ENCODE data around the gene TDO2.

The TDO2 gene

GRCh38 chr4:155903453-155903852 is at the start of gene TDO2:
TSS of gene TDO2 (plus strand) at chr4:155903696. CDS start at chr4:155903759, 63 bp downstream.
- TF ChIP-seq GATA2 (IDR thresholded peaks at IDR 0.05; ENCODE audit: low read depth, low read length) (no peak), GATA3 (IDR thresholded peaks at IDR 0.05; ENCODE audit: low read depth, low read length) (no peak)

DNA sequence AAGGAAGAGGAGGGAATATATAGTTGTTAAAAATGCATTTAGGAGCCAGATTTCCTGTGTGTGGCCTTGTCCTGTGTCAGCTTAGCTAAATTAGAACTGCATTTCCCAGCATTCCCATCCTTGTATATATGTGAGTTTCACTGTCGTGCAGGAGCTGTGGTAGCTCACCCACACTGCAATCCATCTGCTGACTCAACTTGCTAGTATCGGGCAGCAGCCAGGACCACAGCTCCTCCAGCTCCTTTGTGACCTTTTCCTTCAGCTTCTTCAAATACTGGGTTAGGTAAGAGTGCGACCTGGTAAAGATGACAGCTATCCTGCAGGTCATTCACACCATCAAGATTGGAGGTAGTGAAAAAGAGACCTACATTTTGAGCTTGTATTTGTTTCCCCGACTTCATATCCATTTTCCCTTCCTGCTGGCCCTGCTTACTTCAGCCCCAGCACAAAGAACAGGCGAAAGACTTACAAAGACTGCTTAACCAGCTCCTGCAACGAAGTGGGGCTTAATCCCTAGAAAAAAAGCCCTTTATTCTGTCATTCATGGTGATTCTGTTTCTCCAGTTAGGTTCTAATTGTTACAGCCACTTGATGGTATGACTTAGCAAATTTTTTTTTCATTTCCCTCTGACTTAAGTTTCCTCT is 48.8 kb upstream of the TDO2 start:
- no peak for TF ChIP-seq GATA3 (IDR thresholded peaks at IDR 0.05; ENCODE audit: low read depth, low read length)
- no peak for TF ChIP-seq GATA2 (IDR thresholded peaks at IDR 0.05; ENCODE audit: low read depth, low read length)

GRCh38 chr4:155855897-155856296 is 47.6 kb upstream of the TDO2 start:
- no peak for TF ChIP-seq GATA2 (IDR thresholded peaks at IDR 0.05; ENCODE audit: low read depth, low read length)
- no peak for TF ChIP-seq GATA3 (IDR thresholded peaks at IDR 0.05; ENCODE audit: low read depth, low read length)

GRCh38 chr4:155866177-155866576 is 37.3 kb upstream of the TDO2 start, which contains the start of gene ASIC5:
TSS of gene ASIC5 (minus strand) at chr4:155866277. CDS start at chr4:155866226, 51 bp downstream.
- TF ChIP-seq GATA3 (IDR thresholded peaks at IDR 0.05; ENCODE audit: low read depth, low read length), result no peak
- TF ChIP-seq GATA2 (IDR thresholded peaks at IDR 0.05; ENCODE audit: low read depth, low read length), result no peak

GRCh38 chr4:155875878-155876277 is 27.6 kb upstream of the TDO2 start:
- TF ChIP-seq GATA2 (IDR thresholded peaks at IDR 0.05; ENCODE audit: low read depth, low read length) (no peak), GATA3 (IDR thresholded peaks at IDR 0.05; ENCODE audit: low read depth, low read length) (no peak)

DNA sequence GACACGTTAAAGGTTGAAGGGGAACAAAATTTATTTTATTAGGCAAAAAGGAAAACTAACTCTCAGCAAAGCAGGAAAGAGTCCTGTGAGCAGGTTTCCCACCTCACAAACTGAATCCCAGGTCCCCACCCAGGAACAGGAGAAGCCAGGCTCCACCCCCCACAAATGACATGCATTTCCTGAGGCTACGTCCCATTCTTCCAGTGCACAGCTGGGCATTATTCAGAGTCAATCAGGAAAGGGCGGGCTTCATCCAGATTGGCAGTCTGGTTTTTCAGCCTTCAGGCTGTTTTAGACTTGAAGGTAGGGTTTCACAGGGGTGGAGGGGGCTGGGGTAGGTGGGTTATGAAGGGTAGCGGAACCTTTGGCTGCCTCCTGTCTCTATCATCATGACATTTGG is 25.5 kb upstream of the TDO2 start:
- TF ChIP-seq GATA2 (IDR thresholded peaks at IDR 0.05; ENCODE audit: low read depth, low read length), result no peak
- no peak for TF ChIP-seq GATA3 (IDR thresholded peaks at IDR 0.05; ENCODE audit: low read depth, low read length)

GRCh38 chr4:155878611-155879010 is 24.9 kb upstream of the TDO2 start:
- TF ChIP-seq GATA2 (IDR thresholded peaks at IDR 0.05; ENCODE audit: low read depth, low read length) (no peak), GATA3 (IDR thresholded peaks at IDR 0.05; ENCODE audit: low read depth, low read length) (no peak)

- TF ChIP-seq GATA2 (IDR thresholded peaks at IDR 0.05; ENCODE audit: low read depth, low read length), result no peak
- no peak for TF ChIP-seq GATA3 (IDR thresholded peaks at IDR 0.05; ENCODE audit: low read depth, low read length)
Measured at GRCh38 chr4:155879767-155880166, 23.7 kb upstream of the TDO2 start.

- no peak for TF ChIP-seq GATA3 (IDR thresholded peaks at IDR 0.05; ENCODE audit: low read depth, low read length)
- no peak for TF ChIP-seq GATA2 (IDR thresholded peaks at IDR 0.05; ENCODE audit: low read depth, low read length)
Measured at GRCh38 chr4:155881555-155881954, 21.9 kb upstream of the TDO2 start.

DNA sequence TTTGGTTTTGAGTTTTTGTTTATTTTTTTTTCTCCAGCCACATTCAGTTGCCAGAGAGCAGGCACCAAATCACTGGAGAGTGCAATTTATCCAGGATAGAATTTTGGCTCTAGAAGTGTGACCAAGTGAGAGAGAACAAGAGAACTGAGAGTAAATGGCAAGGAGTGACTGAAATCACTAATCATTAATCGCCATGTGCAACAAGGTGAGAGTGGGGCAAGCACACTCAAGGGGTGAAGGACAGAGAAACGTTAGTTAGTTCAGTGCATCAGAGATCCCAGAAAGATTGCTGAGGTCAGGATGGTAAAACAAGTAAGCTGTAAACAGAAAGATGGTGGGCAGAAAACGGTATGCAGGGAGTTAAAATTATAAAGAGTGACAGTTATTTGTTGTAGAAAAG is 19.6 kb upstream of the TDO2 start:
- TF ChIP-seq GATA2 (IDR thresholded peaks at IDR 0.05; ENCODE audit: low read depth, low read length) (no peak), GATA3 (IDR thresholded peaks at IDR 0.05; ENCODE audit: low read depth, low read length) (no peak)

DNA sequence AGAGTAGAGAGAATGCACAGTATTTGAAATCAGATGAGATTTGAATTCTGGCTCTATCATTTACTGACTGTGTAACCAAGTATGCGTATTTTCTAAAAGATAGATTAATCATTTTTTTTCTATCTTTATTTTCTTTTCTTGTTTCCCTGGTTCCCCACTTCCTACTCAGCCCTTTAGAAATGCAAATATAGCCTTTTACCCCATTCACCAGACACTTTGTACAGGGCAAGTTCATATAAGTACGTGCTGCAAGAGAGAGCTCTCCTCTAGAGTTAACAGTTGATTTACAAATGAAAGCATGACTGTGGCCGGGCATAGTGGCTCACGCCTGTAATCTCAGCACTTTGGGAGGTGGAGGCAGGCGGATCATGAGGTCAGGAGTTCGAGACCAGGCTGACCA is 17.8 kb upstream of the TDO2 start:
- TF ChIP-seq GATA3 (IDR thresholded peaks at IDR 0.05; ENCODE audit: low read depth, low read length), result no peak
- TF ChIP-seq GATA2 (IDR thresholded peaks at IDR 0.05; ENCODE audit: low read depth, low read length), result no peak

DNA sequence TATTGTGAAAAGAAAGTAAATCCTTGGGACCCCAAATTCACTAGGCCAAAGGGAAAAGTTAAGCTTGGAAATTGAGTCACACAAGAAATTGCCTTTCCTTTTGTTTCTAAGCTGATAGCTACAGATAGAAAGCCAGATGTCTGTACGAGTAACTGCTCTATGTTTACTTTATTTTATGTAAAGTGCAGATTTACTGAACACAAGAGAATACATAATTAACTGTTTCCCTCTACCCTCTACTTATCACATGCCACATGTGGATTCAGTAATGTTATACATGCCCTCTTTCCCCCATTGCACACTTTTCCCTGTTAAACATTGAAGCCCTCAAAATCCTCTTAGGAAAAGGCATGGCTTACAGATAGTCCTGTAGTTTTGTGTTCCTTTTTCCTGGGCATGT is 16.5 kb upstream of the TDO2 start:
- TF ChIP-seq GATA2 (IDR thresholded peaks at IDR 0.05; ENCODE audit: low read depth, low read length) (no peak), GATA3 (IDR thresholded peaks at IDR 0.05; ENCODE audit: low read depth, low read length) (no peak)

DNA sequence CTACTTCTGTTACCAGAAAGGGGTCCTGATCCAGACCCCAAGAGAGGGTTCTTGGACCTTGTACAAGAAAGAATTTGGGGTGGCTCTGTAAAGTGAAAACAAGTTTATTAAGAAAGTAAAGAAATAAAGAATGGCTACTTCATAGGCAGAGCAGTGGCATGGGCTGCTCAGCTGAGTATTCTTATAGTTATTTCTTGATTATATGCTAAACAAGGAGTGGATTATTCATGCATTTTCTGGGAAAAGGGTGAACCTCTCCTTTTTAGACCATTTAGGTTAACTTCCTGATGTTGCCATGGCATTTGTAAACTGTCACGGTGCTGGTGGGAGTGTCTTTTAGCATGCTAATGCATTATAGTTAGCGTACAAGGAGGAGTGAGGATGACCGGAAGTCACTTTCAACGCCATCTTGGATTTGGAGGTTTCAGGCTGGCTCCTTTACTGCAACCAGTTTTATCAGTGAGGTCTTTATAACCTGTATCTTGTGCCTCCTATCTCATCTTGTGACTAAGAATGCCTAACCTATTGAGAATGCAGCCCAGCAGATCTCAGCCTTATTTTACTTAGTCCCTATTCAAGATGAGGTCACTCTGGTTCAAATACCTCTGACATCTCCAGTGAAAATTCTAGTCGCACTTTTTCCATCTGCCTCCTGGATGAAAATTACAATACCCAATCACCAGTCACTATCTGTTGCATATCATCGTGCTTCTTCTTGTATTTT is 15.5 kb upstream of the TDO2 start:
- TF ChIP-seq GATA2 (IDR thresholded peaks at IDR 0.05; ENCODE audit: low read depth, low read length) (no peak), GATA3 (IDR thresholded peaks at IDR 0.05; ENCODE audit: low read depth, low read length) (no peak)

DNA sequence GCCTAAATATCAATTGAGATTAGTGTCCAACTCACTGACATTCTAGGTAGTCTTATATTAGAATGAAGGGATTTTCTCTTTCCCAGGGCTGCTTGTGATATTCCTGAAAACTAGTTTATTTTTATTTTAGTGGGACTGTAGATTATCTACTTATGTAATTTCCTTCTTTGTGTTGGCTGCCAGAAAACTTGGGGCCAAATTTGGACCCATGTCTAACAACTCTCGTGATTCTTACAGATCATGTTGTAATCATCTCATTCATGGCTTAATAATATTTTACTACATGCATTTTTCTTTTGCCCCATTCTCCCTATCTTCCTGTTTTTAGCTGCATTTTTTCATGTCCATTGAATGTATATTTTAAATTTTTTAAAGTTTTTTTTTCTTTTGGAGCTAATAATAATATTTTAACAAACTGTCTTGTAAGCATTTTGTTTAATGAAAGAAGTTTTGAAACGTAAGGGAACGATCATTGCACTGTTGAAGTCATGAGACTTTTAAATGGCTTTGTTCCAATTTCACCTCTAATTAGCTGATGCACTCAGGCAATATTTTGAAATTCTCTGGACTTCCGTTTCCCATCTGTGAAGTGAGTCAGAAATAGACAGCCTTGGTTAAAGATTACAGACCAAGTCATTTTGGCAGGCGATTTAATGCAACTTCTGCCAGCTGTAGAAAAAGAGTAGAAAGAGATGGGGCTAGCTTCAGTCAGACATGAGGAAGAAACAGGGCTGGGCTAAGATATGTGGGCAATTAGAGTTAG is 14.3 kb upstream of the TDO2 start:
- TF ChIP-seq GATA3 (IDR thresholded peaks at IDR 0.05; ENCODE audit: low read depth, low read length) (no peak), GATA2 (IDR thresholded peaks at IDR 0.05; ENCODE audit: low read depth, low read length) (no peak)

All from SH-SY5Y (cell line).